Activated T-helper 17 cell treated with anti-CD3 and anti-CD28 coated beads, Interleukin-2, amount 50 U/mL, for 72 hours (primary cell): ENCODE results near the gene NCKIPSD. TPM values are rescaled to one million over a fixed set of nuclear protein-coding genes. Genes with fewer than 3 reads are reported as not detected.

ENCODE experiments used
- ATAC-seq: fragments of 150-1000 bp; cut with Tn5 transposase; replicated peaks from 2 replicates; pipeline ENCODE4 v1.10.0; 2021; ENCODE audit warnings: mild to moderate bottlenecking, moderate library complexity
- H3K27ac Mint-ChIP-seq: one replicate; pipeline ENCODE4 v1.8.0; 2022; ENCODE audit warnings: mixed read lengths
- H3K27me3 Mint-ChIP-seq: one replicate; pipeline ENCODE4 v1.8.0; 2022; ENCODE audit warnings: mixed read lengths
- H3K36me3 Mint-ChIP-seq: one replicate; pipeline ENCODE4 v1.8.0; 2022; ENCODE audit warnings: low read depth, mild to moderate bottlenecking, mixed read lengths
- H3K4me1 Mint-ChIP-seq: one replicate; pipeline ENCODE4 v1.8.0; 2022; ENCODE audit warnings: mixed read lengths
- H3K4me3 Mint-ChIP-seq: one replicate; pipeline ENCODE4 v1.8.0; 2022; ENCODE audit warnings: mild to moderate bottlenecking, mixed read lengths
- H3K9me3 Mint-ChIP-seq: one replicate; pipeline ENCODE4 v1.8.0; 2022; ENCODE audit warnings: mixed read lengths
- total RNA-seq, 2 donors: library from RNA; stranded (reverse); gene quantifications; one replicate each; pipeline ENCODE4 v1.2.3, GENCODE V29; 2022

Gene NCKIPSD
- total RNA-seq, 2 donors from 2014 or later = 58.0 to 110 TPM

GRCh38 chr3:48652923-48653715 lies 32.6 kb downstream of the NCKIPSD start:
- Mint-ChIP-seq H3K4me1 (peaks cover 5% of the 10 kb centered on the region), H3K9me3 (no peaks in the 10 kb centered on the region), H3K27ac (no peak overlapping the region), H3K36me3 (peaks cover 44% of the 10 kb centered on the region), H3K27me3 (no peaks in the 10 kb centered on the region), H3K4me3 (no peak overlapping the region)
- ATAC-seq = no peak

DNA sequence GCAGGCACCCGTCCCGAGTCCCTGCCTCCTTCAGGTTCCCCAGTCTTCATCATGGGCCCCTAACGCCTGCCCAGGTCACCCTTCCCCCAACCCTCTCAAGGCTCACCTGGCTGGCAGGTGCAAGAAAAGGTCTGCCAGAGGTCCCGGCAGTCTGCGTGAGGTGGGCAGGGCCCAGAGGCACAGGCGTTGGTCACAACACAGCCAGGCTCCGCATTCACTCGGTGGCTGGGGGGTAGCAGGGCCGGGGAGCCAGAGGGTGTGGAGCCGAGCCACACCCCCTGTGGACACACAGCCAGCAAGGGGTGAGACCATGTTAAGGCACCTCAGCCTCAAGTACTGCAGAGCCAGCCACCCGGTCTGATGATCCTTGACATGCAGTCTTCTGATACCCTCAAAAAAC lies 33.9 kb downstream of the NCKIPSD start:
- no peak for ATAC-seq
- no peak overlapping the region for H3K27ac Mint-ChIP-seq
- no peaks in the 10 kb centered on the region for H3K9me3 Mint-ChIP-seq
- no peaks in the 10 kb centered on the region for H3K27me3 Mint-ChIP-seq
- H3K4me3 Mint-ChIP-seq = no peak overlapping the region
- H3K36me3 Mint-ChIP-seq = peaks cover 46% of the 10 kb centered on the region
- H3K4me1 Mint-ChIP-seq = peaks cover 5% of the 10 kb centered on the region

DNA sequence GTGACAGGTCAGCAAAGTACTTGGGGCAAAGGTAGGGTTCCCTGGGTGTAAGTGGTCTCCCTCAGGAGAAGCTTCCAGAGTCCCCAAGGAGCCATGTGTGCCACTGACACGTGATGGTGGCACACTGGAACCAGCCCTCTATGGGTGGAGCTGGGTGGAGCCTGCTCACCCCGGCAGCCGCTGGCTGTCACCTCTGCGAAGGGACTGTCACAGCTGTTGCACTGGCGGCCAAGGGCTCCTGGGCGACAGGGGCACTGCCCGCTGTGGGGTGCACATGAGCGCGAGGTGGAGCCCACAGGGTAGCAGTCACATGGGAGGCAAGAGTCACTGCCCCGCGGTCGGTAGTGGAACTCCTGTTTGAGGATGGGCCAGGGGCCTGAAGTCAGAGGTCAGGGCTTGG lies 35.0 kb downstream of the NCKIPSD start:
- no peak for ATAC-seq
- H3K27me3 Mint-ChIP-seq = no peaks in the 10 kb centered on the region
- H3K9me3 Mint-ChIP-seq = no peaks in the 10 kb centered on the region
- peaks cover 47% of the 10 kb centered on the region for H3K36me3 Mint-ChIP-seq
- H3K4me1 Mint-ChIP-seq = peaks cover 5% of the 10 kb centered on the region
- no peak overlapping the region for H3K27ac Mint-ChIP-seq
- no peak overlapping the region for H3K4me3 Mint-ChIP-seq

DNA sequence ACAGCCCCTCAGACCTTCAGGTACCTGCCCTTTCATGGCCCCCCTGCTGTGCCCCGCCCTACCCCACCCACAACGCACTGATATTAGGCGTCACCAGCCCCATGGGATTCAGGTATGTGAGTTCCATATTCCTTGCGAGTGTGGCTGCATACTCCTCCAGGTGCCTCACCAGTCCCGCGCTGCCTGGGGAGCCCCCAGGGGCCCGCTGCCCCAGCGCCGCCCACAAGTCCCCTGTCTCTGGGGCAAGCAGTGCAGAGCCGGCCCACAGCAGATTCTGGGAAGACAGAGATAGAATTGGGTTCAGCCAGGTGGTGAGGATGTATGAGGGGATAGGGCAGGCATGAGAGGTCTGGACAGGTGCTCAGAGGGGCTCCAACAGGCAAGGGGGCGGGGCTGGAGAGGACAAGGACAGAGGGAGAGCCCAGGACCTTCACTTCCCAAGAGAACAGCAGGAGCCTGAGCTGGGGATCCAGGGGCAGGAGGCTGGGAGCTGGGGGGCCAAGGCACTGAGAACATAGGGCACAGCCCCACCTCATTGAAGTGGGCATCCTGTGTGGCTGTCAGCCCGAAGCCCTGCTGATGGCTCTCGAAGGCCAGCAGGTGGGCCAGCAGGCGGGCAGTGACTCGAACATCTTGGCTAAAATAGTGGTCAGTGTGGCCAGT lies 37.4 kb downstream of the NCKIPSD start:
- H3K9me3 Mint-ChIP-seq = no peaks in the 10 kb centered on the region
- H3K4me3 Mint-ChIP-seq = no peak overlapping the region
- no peaks in the 10 kb centered on the region for H3K4me1 Mint-ChIP-seq
- no peaks in the 10 kb centered on the region for H3K27me3 Mint-ChIP-seq
- no peak for ATAC-seq
- H3K36me3 Mint-ChIP-seq = peaks cover 39% of the 10 kb centered on the region
- no peak overlapping the region for H3K27ac Mint-ChIP-seq

DNA sequence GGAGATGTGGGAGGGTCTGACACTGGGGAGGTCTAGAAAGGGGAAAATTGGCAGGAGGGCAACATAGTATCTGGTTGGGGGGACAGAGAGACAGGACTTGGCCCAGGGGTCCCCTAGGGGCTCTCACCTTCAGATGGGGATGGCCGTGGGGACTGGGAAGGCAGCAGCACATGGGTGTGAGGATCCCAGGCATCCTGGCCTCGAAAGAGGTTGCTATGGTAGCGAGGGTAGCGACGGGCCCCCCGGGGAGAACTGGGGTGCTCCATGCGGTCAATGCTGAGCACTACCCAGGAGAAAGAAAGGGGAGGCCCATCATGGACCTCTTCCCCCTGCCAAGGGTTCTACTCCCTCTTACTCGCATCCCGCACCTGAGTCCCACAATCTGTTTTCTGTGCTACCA lies 38.0 kb downstream of the NCKIPSD start:
- Mint-ChIP-seq H3K4me3 (no peak overlapping the region), H3K4me1 (no peaks in the 10 kb centered on the region), H3K36me3 (peaks cover 39% of the 10 kb centered on the region), H3K27me3 (no peaks in the 10 kb centered on the region), H3K27ac (no peak overlapping the region), H3K9me3 (no peaks in the 10 kb centered on the region)
- ATAC-seq = no peak

GRCh38 chr3:48644898-48645760 lies 40.6 kb downstream of the NCKIPSD start:
- H3K36me3 Mint-ChIP-seq = peaks cover 45% of the 10 kb centered on the region
- H3K4me3 Mint-ChIP-seq = no peak overlapping the region
- no peaks in the 10 kb centered on the region for H3K9me3 Mint-ChIP-seq
- no peak for ATAC-seq
- no peak overlapping the region for H3K27ac Mint-ChIP-seq
- no peaks in the 10 kb centered on the region for H3K4me1 Mint-ChIP-seq
- no peaks in the 10 kb centered on the region for H3K27me3 Mint-ChIP-seq

GRCh38 chr3:48642605-48643004 lies 43.1 kb downstream of the NCKIPSD start:
- Mint-ChIP-seq H3K27ac (no peak overlapping the region), H3K36me3 (peaks cover 52% of the 10 kb centered on the region), H3K4me3 (no peak overlapping the region), H3K27me3 (no peaks in the 10 kb centered on the region), H3K9me3 (no peaks in the 10 kb centered on the region), H3K4me1 (peaks cover 4% of the 10 kb centered on the region)
- no peak for ATAC-seq

GRCh38 chr3:48641396-48641795 lies 44.3 kb downstream of the NCKIPSD start:
- H3K4me1 Mint-ChIP-seq = peaks cover 4% of the 10 kb centered on the region
- H3K4me3 Mint-ChIP-seq = no peak overlapping the region
- H3K36me3 Mint-ChIP-seq = peaks cover 47% of the 10 kb centered on the region
- H3K9me3 Mint-ChIP-seq = no peaks in the 10 kb centered on the region
- H3K27ac Mint-ChIP-seq = no peak overlapping the region
- no peaks in the 10 kb centered on the region for H3K27me3 Mint-ChIP-seq
- ATAC-seq = no peak

- no peaks in the 10 kb centered on the region for H3K9me3 Mint-ChIP-seq
- H3K4me1 Mint-ChIP-seq = peaks cover 4% of the 10 kb centered on the region
- H3K4me3 Mint-ChIP-seq = no peak overlapping the region
- peaks cover 46% of the 10 kb centered on the region for H3K36me3 Mint-ChIP-seq
- no peaks in the 10 kb centered on the region for H3K27me3 Mint-ChIP-seq
- no peak overlapping the region for H3K27ac Mint-ChIP-seq
- no peak for ATAC-seq
Measured at GRCh38 chr3:48639944-48640606, 45.6 kb downstream of the NCKIPSD start.

- ATAC-seq = no peak
- Mint-ChIP-seq H3K27me3 (no peaks in the 10 kb centered on the region), H3K9me3 (no peaks in the 10 kb centered on the region), H3K36me3 (peaks cover 30% of the 10 kb centered on the region), H3K4me1 (peaks cover 8% of the 10 kb centered on the region), H3K4me3 (peak overlapping the region; percentile 77), H3K27ac (no peak overlapping the region)
Measured at GRCh38 chr3:48637305-48637704, 48.4 kb downstream of the NCKIPSD start.

DNA sequence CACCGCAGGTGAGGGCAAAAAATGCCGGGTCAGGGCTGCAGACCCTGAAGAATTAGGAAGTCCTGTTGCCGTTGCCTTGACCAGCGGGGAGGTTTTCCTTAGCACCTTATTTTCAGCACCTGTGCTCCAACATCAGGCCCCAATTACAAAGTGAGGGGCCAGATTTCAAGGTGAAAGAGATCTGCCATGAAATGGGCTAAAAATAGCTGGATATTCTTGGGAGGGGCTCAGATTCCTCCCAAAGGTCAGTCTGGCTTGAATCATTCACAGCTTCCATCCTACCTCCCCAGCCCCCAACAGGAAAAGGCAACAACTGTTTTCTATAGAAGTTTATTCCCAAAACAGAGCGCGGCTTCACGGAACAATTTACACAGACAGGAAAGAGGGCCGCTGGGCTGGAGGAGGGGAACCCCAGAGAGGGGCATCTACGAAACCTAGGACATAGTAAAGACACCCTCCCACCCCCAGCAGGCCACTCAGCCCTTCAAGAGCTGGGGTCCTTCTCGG lies 49.5 kb downstream of the NCKIPSD start:
- H3K4me3 Mint-ChIP-seq = peak overlapping the region; percentile 77
- H3K27me3 Mint-ChIP-seq = no peaks in the 10 kb centered on the region
- H3K36me3 Mint-ChIP-seq = peaks cover 25% of the 10 kb centered on the region
- peaks cover 8% of the 10 kb centered on the region for H3K4me1 Mint-ChIP-seq
- H3K9me3 Mint-ChIP-seq = no peaks in the 10 kb centered on the region
- H3K27ac Mint-ChIP-seq = no peak overlapping the region
- ATAC-seq = no peak

GRCh38 chr3:48635222-48636021 lies 50.3 kb downstream of the NCKIPSD start, which contains the start of gene SLC26A6:
TSS of gene SLC26A6 (minus strand) at chr3:48635461. CDS start at chr3:48635393, 68 bp downstream.
- Mint-ChIP-seq H3K4me1 (peaks cover 8% of the 10 kb centered on the region), H3K36me3 (peaks cover 22% of the 10 kb centered on the region), H3K9me3 (no peaks in the 10 kb centered on the region), H3K27ac (peak within 1 kb of the TSS; percentile 58), H3K27me3 (no peaks in the 10 kb centered on the region), H3K4me3 (peak within 1 kb of the TSS; percentile 77)
- ATAC-seq = peak; percentile 98

GRCh38 chr3:48634661-48635221 lies 51.0 kb downstream of the NCKIPSD start:
- peak; percentile 13 for ATAC-seq
- H3K27ac Mint-ChIP-seq = peak overlapping the region; percentile 38
- peak overlapping the region; percentile 77 for H3K4me3 Mint-ChIP-seq
- H3K36me3 Mint-ChIP-seq = peaks cover 17% of the 10 kb centered on the region
- H3K4me1 Mint-ChIP-seq = peaks cover 8% of the 10 kb centered on the region
- no peaks in the 10 kb centered on the region for H3K27me3 Mint-ChIP-seq
- no peaks in the 10 kb centered on the region for H3K9me3 Mint-ChIP-seq
